ENCODE data around the gene VPS13C. TPM values are rescaled to one million over a fixed set of nuclear protein-coding genes. Genes with fewer than 3 reads are reported as not detected.

Gene VPS13C
- total RNA-seq, 1 experiment from 2014 or later, result 18.6 TPM

GRCh38 chr15:61849447-61849846 lies 210.8 kb downstream of the VPS13C start:
- Histone ChIP-seq H3K4me3 (replicated peaks in 1 of 2; ENCODE audit: low read depth in 1 of 2, low read length in 2 of 2) (no peak overlapping the region), H3K27me3 (ENCODE audit: insufficient read depth, low read length) (no peaks in the 10 kb centered on the region), H3K36me3 (ENCODE audit: control insufficient read depth in 1 of 2, insufficient read depth in 2 of 2, low read length in 2 of 2) (no peaks in the 10 kb centered on the region), H3K9ac (ENCODE audit: low read length) (no peak overlapping the region), H3K27ac (ENCODE audit: low read depth, low read length) (no peak overlapping the region), H3K4me1 (ENCODE audit: control insufficient read depth in 1 of 2, insufficient read depth in 2 of 2, low read length in 2 of 2) (no peaks in the 10 kb centered on the region), H3K9me3 (ENCODE audit: control insufficient read depth in 1 of 2, insufficient read depth in 1 of 2, low read depth in 1 of 2, low read length in 2 of 2) (no peaks in the 10 kb centered on the region), H3K4me2 (ENCODE audit: low read length) (no peak overlapping the region), H3K9me2 (ENCODE audit: insufficient read depth) (no peaks in the 10 kb centered on the region), H3K79me2 (ENCODE audit: insufficient read depth, low read length) (no peaks in the 10 kb centered on the region), H2AFZ (ENCODE audit: low read depth, low read length, poor library complexity, severe bottlenecking) (no peak overlapping the region), H4K20me1 (ENCODE audit: insufficient read depth) (no peaks in the 10 kb centered on the region)
- RAD21 ChIA-PET (ENCODE audit: low non-redundant PET in 1 of 2, low total read pairs in 2 of 2, uncharacterized antibody in 2 of 2, unreplicated experiment in 2 of 2), result no interaction called here
- intact Hi-C loops (cut with micrococcal nuclease), result no loop called here
- CTCF ChIA-PET, result no interaction called here
- no peak for ATAC-seq
- POLR2A ChIA-PET, result no interaction called here
- TF ChIP-seq CBX3 (IDR thresholded peaks at IDR 0.05; ENCODE audit: low read depth) (no peak), REST (IDR thresholded peaks at IDR 0.05; ENCODE audit: low read depth) (no peak), ZFX (IDR thresholded peaks at IDR 0.05) (no peak), ZBTB33 (IDR thresholded peaks at IDR 0.05; ENCODE audit: extremely low read depth, insufficient replicate concordance, low read length) (no peak), EZH2 (IDR thresholded peaks at IDR 0.05) (no peak), EGR1 (IDR thresholded peaks at IDR 0.05; ENCODE audit: low read depth) (no peak), CEBPB (IDR thresholded peaks at IDR 0.05; ENCODE audit: low read depth) (no peak), SRF (IDR thresholded peaks at IDR 0.05; ENCODE audit: low read depth) (no peak), SIN3A (IDR thresholded peaks at IDR 0.05; ENCODE audit: low read depth) (no peak), CTCF (IDR thresholded peaks at IDR 0.05 in 2 of 3, conservative IDR thresholded peaks at IDR 0.05 in 1 of 3; ENCODE audit: borderline replicate concordance in 1 of 3, insufficient read depth in 1 of 3, low read depth in 2 of 3, low read length in 2 of 3) (no peak), EZH2phosphoT487 (IDR thresholded peaks at IDR 0.05; ENCODE audit: borderline replicate concordance) (no peak), YY1 (IDR thresholded peaks at IDR 0.05; ENCODE audit: extremely low read depth, insufficient replicate concordance, low read depth, low read length) (no peak), FOSL1 (IDR thresholded peaks at IDR 0.05; ENCODE audit: low read depth) (no peak), SP1 (IDR thresholded peaks at IDR 0.05; ENCODE audit: low read depth) (no peak), TCF7L2 (IDR thresholded peaks at IDR 0.05; ENCODE audit: borderline replicate concordance, extremely low read depth, insufficient read depth, insufficient read length) (no peak)
- DNase-seq (ENCODE audit: low read depth, low spot score), result no peak
- BruUV-seq (replicated peaks), result no TSS peak
